T-helper 2 cell treated with Interferon-gamma antibody and Interleukin-4, amounts not matched to agents 100 ng/mL and 5 ng/mL, for 36 hours (primary cell): Measurements from ENCODE around the gene RBBP4. TPM values are rescaled to one million over a fixed set of nuclear protein-coding genes. Genes with fewer than 3 reads are reported as not detected.
"Not testable (repeated sequence)": the region's sequence is repeated elsewhere in the genome, so short reads cannot be mapped to it uniquely, and the experiment has no call there.

Experiments used
- intact Hi-C: fragments of 100-400 bp; cut with micrococcal nuclease; formaldehyde crosslinking; loops from one replicate; pipeline ENCODE4 v1.15.1; 2023
- total RNA-seq: library from RNA; stranded (reverse); gene quantifications from 2 replicates; pipeline ENCODE4 v1.2.3, GENCODE V29; 2022

Gene RBBP4
- total RNA-seq, 1 donor from 2014 or later: 316 TPM

- intact Hi-C loops: no loop called here
Observed at GRCh38 chr1:32636914-32637645, 13.9 kb upstream of the RBBP4 start.

DNA sequence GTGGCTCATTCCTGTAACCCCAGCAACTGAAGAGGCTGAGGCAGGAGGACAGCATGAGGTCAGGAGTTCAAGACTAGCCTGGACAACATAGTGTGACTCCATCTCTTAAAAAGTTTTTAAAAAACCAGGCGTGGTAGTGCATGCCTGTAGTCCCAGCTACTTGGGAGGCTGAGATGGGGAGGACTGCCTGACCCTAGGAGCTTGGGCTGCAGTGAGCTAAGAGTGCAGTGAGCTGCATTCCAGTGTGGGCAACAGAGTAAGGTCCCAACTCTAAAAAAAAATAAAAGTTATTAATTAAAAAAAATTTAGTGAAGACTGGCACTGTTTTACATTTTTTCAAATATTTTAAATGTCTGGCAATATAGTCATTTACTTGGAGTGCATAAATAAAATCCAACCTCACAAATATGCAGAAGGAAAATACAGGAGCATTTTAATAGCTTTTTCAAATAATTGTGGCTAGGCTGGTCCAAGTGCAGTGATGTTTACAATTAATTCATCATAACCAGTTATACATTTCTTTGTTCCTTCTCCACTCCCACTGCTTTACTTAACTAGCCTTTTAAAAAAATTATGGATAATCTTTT, 11.4 kb upstream of the RBBP4 start:
- intact Hi-C loops: no loop called here

- intact Hi-C loops: not testable (repeated sequence)
Observed at GRCh38 chr1:32642292-32642827, 8.6 kb upstream of the RBBP4 start.

GRCh38 chr1:32644426-32644825, 6.6 kb upstream of the RBBP4 start:
- intact Hi-C loops: no loop called here

- intact Hi-C loops: no loop called here
Observed at GRCh38 chr1:32647308-32648134, 3.5 kb upstream of the RBBP4 start.

GRCh38 chr1:32650248-32650751, 708 bp upstream of the RBBP4 start, which contains the start of gene ZBTB8OS:
Gene ZBTB8OS (minus strand): TSS chr1:32650550. CDS start chr1:32650529, 21 bp downstream.
- intact Hi-C loops: loop anchor here (1.0 to 10.0 kb wide), 9 partner anchors 129 to 543 kb away; partner anchors contain the start of genes BSDC1, S100PBP, TXLNA and YARS1

- intact Hi-C loops: loop anchor here (1.0 to 10.0 kb wide), 8 partner anchors 24 to 545 kb away; partner anchors contain the start of genes BSDC1 and TXLNA
Observed at GRCh38 chr1:32651461-32652073, 559 bp downstream of the RBBP4 start.

DNA sequence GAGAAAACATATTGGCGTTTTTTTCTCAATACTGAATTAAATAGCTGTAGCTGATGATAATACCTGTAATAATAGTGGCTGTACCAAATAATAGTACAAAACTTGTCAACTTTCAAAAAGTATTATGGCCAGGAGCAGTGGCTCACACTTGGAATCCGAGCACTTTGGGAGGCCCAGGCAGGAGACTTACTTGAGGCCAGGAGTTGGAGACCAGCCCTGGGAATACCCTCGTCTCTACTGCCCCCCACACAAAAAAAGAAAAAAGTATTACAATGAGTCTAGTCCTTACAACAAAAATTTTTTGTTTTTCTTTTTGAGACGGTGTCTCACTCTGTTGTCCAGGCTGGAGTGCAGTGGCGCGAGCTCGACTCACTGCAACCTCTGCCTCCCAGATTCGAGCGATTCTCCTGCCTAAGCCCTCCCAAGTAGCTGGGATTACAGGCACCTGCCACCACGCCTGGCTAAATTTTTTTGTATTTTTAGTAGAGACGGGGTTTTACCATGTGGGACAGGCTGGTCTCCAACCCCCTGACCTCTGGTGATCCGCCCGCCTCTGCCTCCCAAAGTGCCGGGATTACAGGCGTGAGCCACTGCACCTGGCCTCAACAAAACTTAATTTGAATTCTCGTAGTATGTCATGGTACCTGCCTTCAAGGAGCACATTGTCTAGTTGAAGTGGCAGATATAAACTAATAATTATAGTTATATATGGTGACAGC, 1.4 kb downstream of the RBBP4 start:
- intact Hi-C loops: loop anchor here (5.0 to 10.0 kb wide), 2 partner anchors 260 to 332 kb away; partner anchors contain the start of gene BSDC1

- intact Hi-C loops: loop anchor here (10.0 kb wide), 1 partner anchor 325 kb away; no protein-coding TSS in a partner anchor
Observed at GRCh38 chr1:32659581-32659980, 8.6 kb downstream of the RBBP4 start.

DNA sequence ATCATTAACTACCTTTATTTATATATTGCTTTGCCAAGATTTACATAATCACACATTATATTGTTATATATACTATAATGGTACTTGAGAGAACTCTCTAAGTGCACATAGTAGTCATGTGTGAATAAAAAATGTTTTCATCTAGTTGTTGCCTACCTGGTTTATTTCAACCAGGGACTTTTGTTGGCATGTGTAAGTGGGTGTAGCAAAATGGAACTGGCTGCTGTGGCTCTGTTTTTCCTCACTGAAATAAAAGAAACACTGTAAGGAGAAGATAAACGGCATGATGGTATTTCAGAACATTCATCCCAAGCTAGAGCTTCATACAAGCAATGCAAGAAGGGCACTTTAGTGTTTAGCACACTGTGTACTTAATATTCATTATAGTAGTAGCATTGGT, 14.9 kb downstream of the RBBP4 start:
- intact Hi-C loops: no loop called here

DNA sequence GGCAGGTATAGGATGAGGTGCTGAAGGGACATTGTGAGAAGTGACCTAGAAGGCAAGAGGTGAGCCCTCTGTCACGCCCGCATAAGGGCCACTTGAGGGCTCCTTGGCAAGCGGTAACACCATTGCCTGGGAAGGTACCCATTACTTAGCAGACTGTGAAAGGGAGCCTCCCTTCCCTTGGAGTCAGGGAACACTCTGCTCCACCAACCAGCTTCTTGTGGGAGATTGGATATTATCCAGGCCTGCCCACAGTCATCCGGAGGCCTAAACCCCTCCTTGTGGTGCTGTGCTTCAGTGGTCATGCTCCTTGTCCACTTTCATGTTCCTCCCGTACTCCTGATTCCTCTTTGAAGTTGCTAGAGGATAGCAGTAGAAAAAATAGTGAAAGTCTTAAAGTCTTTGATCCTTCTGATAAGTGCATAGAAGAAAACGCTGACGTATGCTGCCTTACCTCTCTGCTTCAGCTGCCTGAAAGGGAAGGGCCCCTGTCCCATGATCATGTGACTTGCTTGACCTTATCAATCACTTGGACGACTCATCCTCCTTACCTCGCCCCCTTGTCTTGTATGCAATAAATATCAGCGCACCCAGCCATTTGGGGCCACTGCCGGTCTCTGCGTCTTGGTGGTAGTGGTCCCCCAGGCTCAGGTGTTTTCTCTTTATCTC, 16.0 kb downstream of the RBBP4 start:
- intact Hi-C loops: no loop called here

GRCh38 chr1:32668716-32669115, 17.7 kb downstream of the RBBP4 start:
- intact Hi-C loops: not testable (repeated sequence)

DNA sequence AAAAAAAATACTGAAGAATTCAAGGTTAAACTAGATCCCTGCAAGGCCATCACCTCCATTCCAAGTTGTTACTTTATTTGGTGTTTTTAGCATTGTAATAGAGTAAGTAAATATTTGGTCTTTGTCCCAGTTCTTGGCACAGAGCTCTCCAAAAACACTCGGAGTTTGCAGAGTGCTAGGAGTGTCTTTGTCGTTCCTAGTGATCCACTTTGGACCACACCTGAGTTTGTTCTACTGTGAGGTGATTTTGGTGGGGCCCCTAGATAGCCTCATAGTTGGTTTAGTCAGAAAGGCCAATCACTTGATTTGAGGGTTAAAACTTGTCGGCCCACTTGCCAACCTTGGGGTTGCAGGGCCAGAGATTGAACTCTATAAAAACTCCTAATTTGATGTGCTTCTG, 25.9 kb downstream of the RBBP4 start:
- intact Hi-C loops: no loop called here

- intact Hi-C loops: not testable (repeated sequence)
Observed at GRCh38 chr1:32679993-32680392, 29.0 kb downstream of the RBBP4 start.

DNA sequence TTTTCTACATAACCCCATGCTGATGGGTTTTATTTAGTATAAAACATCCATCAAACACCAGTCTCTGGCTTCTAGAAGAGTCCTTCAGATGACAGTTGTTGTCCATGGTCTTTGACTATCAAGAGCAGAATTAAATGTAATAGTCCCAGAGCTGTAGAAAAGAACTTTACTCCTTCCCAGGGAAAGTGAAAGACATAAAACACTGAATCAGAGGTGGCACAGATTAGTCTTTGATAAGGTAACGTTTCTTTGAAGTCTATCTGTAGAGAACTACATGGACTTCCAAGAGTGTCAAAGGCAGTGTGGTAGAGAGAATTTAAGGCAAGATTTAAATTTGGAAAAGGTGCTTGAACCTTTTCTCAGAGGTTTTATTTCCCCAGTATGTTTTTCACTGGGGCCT, 29.6 kb downstream of the RBBP4 start:
- intact Hi-C loops: no loop called here

DNA sequence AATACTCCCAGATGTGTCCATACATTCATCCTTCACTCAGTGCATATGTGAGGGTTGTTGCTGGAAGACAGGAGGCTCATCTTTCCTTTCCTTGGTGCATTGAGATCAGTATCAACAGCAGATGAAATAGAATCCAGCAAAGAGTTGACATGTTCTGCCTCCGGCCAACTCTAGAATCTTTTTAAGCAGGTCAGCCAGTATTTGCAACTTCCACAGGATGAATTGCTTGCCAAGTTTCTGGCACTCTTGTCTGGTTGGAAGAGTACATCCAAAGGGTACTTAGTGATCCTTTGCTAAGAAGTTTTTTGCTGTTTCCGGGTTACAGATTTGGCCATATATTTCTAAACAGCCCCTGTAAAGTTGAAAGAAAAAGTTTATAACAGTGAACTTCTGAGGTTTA, 30.5 kb downstream of the RBBP4 start:
- intact Hi-C loops: no loop called here

- intact Hi-C loops: no loop called here
Observed at GRCh38 chr1:32681999-32682398, 31.0 kb downstream of the RBBP4 start.

GRCh38 chr1:32683397-32683796, 32.4 kb downstream of the RBBP4 start:
- intact Hi-C loops: no loop called here

DNA sequence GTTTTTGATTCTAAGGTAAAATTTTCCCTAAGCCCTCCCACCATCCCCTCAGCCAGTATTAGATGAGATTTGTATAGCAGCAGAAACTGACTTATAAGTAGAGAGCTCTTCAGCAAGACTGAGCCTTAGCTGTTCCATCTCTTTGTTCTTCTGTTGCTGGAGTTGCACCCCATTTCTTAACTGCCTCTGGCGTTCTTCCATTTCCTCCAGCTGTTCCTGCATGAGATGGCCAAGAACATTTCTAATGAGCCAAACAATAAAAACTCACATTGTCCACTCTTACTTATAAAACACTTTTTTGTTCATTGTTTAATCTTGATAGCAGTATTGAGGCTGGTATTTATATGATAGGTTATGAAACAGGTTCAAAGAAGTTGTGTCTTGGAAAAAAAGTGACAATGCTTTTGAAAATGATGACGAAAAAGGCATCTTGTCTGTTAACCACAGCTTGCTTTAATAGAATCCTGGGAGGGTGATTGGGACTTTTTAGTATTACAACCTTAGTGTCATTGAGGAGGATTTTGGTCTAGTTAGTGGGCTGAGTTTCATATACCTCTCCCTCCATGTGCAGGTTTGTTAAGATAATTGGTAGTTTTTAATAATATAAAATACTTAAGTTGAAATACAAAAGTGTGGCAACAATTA, 33.3 kb downstream of the RBBP4 start:
- intact Hi-C loops: no loop called here
